GM19043 (cell line): Measurements from ENCODE around the gene FAM110D.

Source experiments
- ATAC-seq: cut with Tn5 transposase; IDR thresholded peaks from one replicate; pipeline ENCODE4 v1.9.1; 2021; ENCODE audit warnings: low read depth; ENCODE audit not compliant: unreplicated experiment

The FAM110D gene

GRCh38 chr1:26158908-26159742 is at the start of gene FAM110D:
FAM110D (plus strand) TSS chr1:26159079; CDS start chr1:26161292, 2,213 bp downstream.
- ATAC-seq, result no peak

GRCh38 chr1:26109229-26110164 is 49.4 kb upstream of the FAM110D start:
- ATAC-seq, result no peak

GRCh38 chr1:26110731-26111529 is 47.9 kb upstream of the FAM110D start:
- ATAC-seq, result peak; percentile 43

GRCh38 chr1:26111530-26112406 is 47.1 kb upstream of the FAM110D start, which contains the start of gene PDIK1L:
PDIK1L (plus strand) TSS chr1:26111824; CDS start chr1:26114309, 2,485 bp downstream.
- ATAC-seq, result peak; percentile 54

- no peak for ATAC-seq
Measured at GRCh38 chr1:26112407-26112775, 46.5 kb upstream of the FAM110D start.

- ATAC-seq, result no peak
Measured at GRCh38 chr1:26114165-26114927, 44.5 kb upstream of the FAM110D start.

GRCh38 chr1:26119892-26120608 is 38.8 kb upstream of the FAM110D start:
- ATAC-seq, result no peak

- ATAC-seq, result no peak
Measured at GRCh38 chr1:26121854-26122773, 36.8 kb upstream of the FAM110D start.

GRCh38 chr1:26122988-26123973 is 35.6 kb upstream of the FAM110D start:
- no peak for ATAC-seq

- no peak for ATAC-seq
Measured at GRCh38 chr1:26124418-26125331, 34.2 kb upstream of the FAM110D start.

- ATAC-seq, result no peak
Measured at GRCh38 chr1:26125382-26125781, 33.5 kb upstream of the FAM110D start.

GRCh38 chr1:26125946-26126320 is 32.9 kb upstream of the FAM110D start:
- no peak for ATAC-seq

GRCh38 chr1:26126321-26127084 is 32.4 kb upstream of the FAM110D start:
- ATAC-seq, result no peak
